ENCODE data around the gene PTPRE.

The PTPRE gene

DNA sequence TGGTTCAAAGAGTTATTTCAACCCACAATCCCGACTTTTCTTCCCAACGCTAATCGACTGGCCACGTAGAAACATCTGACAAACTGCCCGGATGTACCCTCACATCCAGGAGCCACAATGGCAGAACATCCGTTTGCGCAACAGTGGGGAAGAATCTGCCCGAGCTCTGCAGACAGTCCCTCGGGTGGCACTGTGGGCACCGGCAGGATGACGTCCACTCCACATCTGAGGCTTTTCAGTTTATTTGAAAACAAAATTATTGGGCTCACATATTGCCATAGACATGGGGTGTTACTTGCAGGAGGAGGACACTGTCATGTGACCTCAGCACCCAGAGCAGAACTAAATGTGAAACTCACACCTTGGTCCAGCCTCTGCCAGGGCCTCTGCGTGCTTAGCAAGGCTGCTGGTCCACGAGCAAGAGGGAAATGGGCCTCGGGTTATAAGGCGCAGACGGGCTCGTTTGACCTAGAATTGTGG is 135.3 kb downstream of the PTPRE start:
- no peak overlapping the region for H3K4me3 ChIP-seq (ENCODE audit: low read depth, low read length)

DNA sequence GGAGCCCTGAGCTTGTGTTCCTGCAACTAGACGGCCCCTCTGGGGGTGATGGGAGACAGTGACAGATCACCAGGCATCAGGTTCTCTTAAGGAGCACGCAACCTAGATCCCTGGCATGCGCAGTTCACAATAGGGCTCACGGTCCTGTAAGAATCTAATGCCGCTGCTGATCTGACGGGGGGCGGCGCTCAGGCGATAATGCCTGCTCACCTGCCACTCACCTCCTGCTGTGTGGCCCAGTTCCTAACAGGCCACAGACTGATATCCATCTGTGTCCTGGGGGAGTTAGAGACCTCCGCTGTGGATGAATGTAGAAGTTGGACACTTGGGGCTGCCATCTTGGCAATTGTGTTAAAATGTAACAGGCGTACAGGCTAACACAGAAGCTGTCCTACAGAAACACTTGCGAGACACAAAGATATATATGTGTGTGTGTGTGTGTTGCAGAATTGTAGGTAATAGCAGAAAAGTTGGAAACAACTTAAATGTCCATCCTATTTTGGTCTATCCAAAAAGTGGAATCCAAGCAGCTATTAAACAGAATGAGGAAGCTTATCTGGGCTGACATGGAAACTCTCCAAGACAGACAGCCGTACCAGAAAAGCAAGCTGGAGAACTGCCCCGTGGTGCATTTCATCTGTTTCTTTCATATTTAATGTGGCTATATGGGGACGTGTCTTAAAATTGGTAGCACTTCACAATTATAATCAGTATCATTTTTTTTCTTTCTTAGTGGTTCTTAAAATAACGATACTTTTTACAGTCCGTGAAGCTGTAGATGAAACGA is 136.5 kb downstream of the PTPRE start:
- H3K4me3 ChIP-seq (ENCODE audit: low read depth, low read length): no peak overlapping the region

DNA sequence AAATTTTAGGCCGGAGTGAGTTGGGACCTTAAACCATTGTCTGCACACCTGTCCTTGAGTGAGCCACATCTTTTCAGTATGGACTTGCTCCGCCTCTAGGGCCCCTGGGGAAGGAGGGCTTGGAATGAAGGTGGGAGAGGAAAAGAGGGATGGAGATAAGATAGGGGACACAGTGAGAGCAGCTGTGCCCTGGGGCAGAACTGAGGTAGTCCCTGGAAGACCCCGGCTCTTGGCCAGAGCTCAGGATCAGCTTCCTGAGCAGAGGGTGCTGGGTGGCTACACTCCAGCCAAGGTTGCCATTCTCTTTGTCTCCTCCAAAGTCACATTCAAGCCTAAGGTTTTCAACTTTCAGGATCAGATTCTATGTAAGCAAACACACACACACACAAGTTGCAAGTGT is 137.3 kb downstream of the PTPRE start:
- no peak overlapping the region for H3K4me3 ChIP-seq (ENCODE audit: low read depth, low read length)

DNA sequence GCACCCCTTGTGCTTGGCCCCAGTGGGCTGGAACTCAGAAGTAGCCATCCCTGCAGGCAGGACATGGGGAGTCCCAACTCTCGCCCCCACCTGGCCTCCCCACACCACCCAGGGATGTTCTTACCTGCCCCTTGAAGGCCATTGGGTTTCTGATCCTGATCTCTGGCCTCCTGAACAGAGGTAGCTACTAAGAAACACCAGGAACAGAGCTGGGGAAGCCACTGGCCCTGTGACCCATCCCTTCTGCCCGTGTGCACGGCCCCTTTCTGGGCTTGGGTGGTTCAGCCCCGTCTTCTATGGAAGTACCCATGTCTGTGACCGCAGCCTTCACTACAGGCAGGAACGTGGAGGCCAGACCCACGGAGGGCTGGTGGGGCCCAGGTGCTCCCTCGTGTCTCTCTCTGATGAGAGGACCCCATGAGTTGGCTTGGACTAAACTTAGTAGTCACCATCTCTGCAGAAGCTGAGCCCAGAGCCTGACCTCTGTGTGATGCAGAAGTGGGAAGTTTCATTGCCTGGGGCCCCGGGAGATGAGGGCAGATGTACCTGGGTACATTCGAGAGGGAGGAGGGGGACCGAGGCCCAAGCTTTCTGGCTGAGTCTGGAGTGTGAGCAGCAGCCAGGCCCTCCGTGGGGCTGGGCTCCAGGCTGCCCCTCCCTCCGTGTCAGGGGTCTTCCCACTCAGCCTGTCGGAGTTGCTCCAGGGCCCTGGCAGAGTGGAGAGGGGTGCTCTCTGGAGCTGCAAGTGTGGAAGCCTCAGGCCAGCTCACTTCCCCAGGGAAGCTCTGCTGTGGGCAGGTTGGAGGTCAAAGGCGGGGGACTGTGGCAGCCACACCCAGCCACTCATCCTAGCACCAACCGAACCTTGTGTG is 138.3 kb downstream of the PTPRE start:
- H3K4me3 ChIP-seq (ENCODE audit: low read depth, low read length): no peak overlapping the region

DNA sequence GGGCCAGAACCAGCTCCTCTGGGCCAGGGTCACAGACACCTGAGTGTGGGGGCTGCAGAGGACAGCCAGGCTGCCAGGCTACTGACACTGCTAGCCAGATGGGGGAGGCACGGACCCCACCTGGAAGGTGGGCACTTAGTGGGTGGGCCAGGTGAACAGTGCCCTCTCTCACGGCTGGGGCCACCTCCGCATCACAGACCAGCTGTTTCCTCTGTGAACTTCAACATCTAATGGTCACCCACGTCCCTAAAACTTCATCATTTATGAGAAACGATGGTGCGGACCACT is 138.9 kb downstream of the PTPRE start:
- no peak overlapping the region for H3K4me3 ChIP-seq (ENCODE audit: low read depth, low read length)

DNA sequence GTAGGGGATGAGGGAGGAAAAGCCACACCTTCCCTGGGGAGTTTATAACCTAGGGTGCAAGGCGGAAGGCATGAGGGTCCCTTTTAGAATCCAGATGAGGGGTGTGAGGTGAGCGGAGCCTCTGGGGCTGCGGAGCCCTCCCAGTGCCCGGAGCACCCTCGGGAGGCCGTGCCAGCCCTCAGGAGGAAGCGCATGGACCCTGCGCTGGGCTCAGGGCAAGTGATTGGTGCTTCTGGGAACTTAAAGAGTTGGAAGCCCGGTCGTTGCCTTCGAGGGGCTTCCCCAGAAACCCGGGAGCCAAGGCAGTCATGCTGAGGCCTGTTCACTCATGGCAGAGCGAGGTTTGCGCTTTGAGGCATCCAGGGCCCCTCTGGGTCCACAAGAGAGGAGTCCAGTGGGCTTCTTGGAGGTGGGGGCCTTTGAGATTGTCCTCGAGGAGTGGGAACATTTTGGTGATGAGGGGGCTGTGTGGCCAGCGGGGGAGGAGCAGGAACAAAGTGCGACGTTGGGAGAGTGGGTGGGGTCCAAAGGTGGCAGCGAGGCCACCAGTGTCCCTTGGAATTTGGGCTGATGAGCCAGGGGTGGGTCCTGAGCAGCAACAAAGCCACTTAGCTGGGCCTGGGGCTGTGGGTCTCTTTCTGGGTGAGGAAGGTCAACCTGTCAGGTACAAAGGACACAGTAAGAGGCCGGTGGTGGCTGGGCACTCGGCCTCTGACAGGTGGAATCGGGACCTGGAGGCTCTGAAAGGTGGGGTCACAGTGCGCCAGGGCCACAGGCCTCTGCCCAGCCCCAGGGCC is 139.5 kb downstream of the PTPRE start:
- no peak overlapping the region for H3K4me3 ChIP-seq (ENCODE audit: low read depth, low read length)

DNA sequence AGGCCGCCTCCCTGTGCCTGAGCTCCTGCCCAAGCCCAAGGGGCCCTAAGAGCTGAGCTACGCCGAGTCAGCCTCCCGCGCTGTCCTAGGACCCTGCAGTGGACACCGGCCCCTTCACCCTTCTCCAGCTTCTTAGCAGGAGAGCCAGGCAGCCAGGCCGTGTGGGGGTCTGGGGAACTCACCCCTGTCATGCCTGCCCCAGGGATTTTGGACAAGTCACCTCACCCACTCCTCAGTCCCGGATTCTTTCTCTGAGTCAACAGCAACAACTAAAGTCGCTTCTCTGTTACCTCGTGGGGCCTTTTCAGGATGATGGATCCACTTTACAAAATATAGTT is 140.0 kb downstream of the PTPRE start:
- no peak overlapping the region for H3K4me3 ChIP-seq (ENCODE audit: low read depth, low read length)

DNA sequence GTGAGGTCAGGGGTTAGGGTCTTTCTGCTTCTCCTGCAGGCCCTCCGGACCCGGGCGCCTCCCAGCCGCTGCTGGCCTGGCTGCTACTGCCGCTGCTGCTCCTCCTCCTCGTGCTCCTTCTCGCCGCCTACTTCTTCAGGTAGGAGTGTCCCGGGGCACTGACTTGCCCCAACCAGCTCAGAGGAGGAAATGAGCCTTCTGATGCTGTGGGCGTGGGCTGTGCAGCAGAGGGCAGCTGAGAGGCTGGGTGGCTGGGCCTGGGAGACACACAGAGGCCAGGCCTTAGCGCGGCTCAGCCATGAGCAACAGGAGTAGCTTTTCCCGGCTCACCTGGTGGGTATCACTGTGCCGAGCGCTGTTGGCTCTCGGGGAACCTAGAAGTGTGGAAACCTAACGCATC is 140.4 kb downstream of the PTPRE start:
- H3K4me3 ChIP-seq (ENCODE audit: low read depth, low read length): no peak overlapping the region

DNA sequence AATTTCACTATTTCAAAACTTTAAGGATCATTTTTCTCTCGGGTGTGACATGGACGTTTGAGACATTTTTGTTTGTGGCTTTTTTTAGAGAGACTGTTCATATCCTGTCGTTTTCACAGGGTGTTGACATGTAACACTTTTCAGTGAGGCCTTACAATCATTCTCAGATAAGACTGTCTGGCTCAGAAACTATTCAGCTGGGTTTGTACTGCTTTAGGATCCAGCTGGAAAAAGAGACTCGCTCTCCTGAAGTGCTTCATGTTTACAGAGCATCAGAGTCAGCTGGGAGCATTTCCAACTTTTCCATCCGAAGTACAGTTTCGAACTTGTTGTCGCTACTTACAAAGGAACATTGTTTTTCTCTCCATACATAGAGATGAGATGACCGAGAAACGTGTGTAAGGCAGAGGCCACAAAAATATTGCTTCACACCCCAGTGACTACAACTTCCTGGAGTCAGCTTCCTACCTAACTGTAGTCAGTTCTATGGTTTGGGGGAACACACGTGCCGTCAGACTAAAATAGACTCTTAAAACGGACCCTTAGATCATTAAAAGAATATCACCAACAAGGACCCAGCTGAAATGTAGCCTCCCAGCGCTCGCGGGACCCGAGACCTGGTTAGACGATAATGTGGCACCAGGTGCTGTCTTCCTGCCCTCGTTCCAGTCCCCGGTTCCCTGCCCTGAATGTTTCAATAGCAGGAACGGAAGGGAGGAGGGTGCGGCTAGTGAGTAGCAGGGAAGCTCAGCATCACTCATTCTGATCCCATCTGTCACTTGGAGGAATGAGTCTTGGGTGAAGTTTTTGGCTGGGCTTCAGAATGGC is 141.3 kb downstream of the PTPRE start:
- H3K4me3 ChIP-seq (ENCODE audit: low read depth, low read length): no peak overlapping the region

DNA sequence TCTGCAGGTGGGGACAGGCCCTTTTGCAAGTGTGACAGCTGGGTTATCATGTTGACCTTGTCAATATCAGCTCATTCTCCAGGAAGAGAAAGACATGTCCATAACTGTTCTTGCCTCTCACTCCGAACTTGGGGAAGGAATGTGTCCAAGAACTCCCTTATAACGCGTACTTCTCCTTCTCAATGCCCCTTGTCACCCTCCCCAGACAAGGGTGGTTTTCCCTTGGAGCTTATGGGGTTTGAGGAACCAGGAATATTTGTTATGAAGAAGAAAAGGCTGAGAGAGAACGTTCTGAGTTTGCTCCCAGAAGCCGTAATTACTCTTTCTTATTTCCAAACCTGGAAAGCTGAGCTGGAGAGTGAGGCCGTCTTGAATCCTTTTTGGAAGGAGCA is 141.9 kb downstream of the PTPRE start:
- no peak overlapping the region for H3K4me3 ChIP-seq (ENCODE audit: low read depth, low read length)

DNA sequence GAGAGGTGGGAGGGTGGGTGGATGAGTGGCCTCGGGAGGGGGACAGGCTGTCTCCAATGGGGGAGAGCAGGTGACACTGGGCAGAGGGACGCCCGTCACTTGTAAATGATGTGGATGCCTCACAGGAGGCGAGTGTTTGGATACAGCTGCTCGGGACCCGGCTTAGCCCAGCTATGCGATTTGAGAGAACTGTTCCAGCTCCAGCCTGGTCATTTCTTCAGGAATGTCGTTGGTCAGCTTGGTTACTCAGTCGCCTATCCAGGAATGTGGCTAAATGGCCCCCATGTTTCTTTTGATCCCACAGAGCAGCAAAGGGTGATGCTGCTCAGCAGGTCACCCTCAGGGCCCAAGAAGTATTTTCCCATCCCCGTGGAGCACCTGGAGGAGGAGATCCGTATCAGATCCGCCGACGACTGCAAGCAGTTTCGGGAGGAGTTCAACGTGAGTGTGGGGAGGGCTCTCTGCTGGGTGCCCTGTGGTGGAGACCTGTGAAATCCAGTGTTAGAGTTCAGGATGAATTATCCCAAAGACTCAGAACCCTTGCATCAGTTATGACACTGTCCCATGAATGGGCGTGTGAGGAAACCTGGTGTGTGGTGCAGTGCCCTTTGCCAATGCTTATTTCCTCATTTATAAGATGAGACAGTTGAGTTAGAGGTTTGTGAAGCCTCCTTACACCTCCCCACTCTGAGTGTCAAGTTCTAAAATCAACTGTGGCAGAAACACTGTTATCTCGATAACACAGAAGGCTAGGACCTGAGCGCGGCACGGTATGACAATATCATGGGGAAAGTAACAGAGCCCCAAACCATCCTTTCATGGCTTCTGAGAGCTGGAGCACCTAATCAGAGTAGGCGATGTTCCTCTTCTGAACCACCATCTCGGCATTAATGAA is 142.6 kb downstream of the PTPRE start:
- H3K4me3 ChIP-seq (ENCODE audit: low read depth, low read length): no peak overlapping the region

DNA sequence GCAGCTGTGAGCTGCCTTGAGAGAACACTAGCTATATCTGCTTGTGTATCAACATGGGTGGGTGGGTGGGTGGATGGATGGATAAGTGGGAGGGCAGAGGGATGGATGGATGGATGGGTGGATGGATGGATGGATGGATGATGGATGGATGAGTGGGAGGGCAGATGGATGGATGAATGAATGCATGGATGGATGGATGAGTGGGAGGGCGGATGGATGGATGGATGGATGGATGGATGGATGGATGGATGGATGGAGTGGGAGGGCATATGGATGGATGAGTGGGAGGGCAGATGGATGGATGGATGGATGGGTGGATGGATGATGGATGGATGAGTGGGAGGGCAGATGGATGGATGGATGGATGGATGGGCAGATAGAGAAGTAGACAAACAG is 143.2 kb downstream of the PTPRE start:
- H3K4me3 ChIP-seq (ENCODE audit: low read depth, low read length): no peak overlapping the region

DNA sequence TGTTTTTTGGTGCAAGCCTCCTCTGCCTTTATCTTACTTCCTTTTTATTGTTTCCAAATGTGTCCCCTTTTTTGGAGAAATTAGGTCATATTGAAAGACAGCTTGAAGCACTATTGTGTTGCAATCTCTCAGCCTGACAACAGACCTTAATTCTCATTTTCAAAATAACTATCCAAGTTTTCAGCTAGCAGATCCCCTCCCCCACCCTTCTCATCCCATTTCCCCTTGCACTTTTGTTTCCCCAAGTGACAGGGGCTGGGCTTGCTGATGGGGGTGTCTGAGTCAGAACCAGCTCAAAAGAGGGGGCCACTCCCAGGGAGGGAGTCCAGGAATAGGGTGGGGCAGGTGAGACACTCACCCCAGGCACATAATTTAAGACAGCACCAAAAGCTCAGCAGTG is 144.0 kb downstream of the PTPRE start:
- H3K4me3 ChIP-seq (ENCODE audit: low read depth, low read length): no peak overlapping the region

DNA sequence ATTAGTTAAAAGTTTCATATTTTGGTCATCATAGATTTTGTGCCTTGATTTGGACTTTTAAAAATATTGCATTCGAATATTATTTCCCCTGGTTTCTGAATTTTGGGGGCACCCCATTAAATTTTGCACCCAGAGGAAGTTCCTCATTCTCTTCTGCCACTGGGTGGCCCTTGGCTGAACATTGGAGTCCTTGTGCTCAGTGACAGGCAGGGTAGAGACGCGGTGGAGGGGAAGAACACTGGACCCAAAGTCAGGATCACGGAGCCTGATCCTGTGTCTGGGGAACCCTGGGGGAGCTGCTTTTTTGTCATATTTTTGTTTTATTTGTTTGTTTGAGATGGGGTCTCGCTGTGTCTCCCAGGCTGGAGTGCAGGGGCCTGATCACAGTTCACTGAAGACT is 144.6 kb downstream of the PTPRE start:
- H3K4me3 ChIP-seq (ENCODE audit: low read depth, low read length): no peak overlapping the region

DNA sequence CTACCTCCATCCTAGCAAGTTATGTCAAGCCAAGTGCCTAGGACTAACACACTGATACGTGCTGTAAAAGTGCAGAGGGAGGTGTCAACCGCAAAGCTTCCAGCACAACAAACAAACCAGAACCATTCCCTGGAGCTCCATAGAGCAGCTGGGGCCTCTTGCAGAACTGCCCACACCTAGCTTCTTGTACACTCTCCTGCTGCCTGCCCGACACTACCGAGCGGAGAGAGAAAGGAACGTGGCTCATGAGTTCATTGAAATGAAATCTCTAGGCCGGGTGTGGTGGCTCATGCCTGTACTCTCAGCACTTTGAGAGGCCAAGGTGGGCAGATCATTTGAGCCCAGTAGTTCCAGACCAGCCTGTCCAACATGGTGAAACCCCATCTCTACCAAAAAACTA is 145.8 kb downstream of the PTPRE start:
- H3K4me3 ChIP-seq (ENCODE audit: low read depth, low read length): no peak overlapping the region

DNA sequence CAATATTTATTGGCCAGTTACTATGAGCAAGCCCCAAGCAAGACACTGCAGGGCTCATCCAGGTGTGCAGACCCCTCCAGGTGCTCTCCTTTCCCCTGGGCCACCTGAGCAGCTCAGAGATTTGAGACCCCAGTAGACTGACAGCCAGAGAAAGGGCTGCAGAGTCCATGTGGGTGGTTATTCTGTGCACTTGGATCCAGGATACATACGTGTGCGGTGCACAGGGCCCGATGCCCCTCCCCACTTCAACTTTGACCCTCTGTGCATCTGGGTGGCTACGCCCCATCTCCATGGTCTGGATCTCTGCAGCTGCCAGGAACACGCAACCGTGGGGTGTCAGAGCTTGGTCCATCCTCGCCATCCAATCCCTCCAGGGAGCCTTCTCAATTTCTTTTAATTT is 146.5 kb downstream of the PTPRE start:
- H3K4me3 ChIP-seq (ENCODE audit: low read depth, low read length): no peak overlapping the region

DNA sequence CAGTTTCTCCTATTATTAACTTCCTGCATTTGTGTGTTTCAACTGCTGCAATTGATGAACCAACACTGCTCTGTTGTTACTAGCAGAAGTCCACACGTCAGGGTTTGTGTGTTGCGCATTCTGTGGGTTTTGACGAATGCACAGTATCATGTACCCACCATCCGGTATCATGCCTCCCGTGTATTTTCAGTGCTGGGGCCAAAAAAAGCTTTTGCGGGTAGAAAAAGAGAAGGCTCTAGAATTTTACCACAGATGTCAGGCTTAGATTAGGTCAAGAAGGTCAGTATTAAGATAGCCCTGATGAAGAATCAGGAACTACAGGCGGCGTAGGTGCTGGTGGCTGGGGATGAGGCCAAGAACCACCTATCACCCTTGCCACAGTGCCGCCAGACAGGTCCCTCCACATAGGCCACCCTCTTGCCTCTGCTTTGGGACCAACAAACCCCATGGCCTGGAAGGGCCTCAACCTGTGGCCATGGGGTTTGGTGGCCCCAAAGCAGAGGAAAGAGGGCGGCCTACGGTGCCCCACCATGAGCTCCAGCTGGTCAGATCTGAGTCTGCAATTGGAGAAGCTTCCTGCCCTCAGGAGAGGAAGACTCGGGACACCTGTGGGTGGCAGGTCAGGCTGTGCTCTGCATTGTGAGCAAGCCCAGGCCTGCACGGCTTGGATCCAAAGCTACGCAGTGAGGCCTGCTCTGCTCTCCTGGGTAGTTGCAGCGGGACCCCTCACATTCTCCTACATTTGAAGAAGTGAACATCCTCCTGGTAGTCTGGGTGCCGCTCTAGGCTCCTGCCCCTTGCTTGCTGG is 147.5 kb downstream of the PTPRE start:
- H3K4me3 ChIP-seq (ENCODE audit: low read depth, low read length): no peak overlapping the region

DNA sequence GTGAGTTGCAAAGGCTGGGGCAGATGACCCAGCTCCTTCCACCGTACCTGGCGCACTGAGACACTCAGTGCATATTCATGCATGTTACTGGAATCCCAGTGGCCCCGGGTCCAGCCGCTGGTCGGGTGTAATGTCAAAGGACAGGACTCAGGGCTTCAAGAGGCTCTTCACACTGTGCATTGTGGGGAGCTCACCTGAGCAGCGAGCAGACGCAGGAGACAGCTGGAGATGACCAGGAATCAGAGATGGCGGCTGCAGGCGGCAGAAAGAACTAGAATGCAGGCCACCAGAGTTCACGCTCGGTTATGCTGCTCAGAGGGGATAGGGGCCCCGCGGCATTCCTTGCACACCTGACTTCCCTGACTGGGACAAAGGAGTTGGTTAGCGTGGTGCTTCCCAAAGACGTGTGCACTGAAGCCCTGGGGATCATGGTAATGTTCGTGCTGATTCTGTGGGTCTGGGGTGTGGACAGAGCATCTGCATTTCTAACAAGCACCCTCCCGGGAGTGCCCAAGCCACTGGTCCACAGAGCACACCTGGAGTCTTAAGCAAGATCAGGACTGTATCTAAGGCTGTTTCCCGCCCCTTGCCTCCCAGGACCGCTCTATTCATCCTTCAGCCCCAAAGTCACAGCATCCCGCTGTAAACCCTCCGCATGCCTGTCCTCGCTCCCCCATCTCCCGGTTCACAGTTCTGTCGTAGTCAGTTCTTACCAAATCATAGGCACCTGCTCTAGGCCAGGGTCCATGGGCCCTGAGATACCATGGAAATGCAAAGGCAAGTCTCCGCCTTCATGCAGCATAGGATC is 148.4 kb downstream of the PTPRE start:
- no peak overlapping the region for H3K4me3 ChIP-seq (ENCODE audit: low read depth, low read length)
